ENCODE data around the gene YWHAB. TPM values are rescaled to one million over a fixed set of nuclear protein-coding genes. Genes with fewer than 3 reads are reported as not detected.

The YWHAB gene
- total RNA-seq, 2 donors from 2014 or later, result 135 to 156 TPM

GRCh38 chr20:44840826-44841225 is 44.7 kb upstream of the YWHAB start:
- no peak for ATAC-seq (ENCODE audit: insufficient number of reproducible peaks, low FRiP score, low read depth)
- H3K9me3 ChIP-seq, result no peaks in the 10 kb centered on the region
- no peaks in the 10 kb centered on the region for H3K4me1 ChIP-seq (ENCODE audit: control insufficient read depth in 1 of 2, low read depth in 2 of 2)
- TF ChIP-seq CTCF (IDR thresholded peaks at IDR 0.05), result no peak
- H3K36me3 ChIP-seq, result no peaks in the 10 kb centered on the region
- H3K4me3 ChIP-seq, result no peak overlapping the region
- no peaks in the 10 kb centered on the region for H3K27me3 ChIP-seq (replicated peaks; ENCODE audit: insufficient read depth)
- no peak overlapping the region for H3K27ac ChIP-seq
- DNase-seq (ENCODE audit: low spot score), result no peak

GRCh38 chr20:44841955-44842354 is 43.5 kb upstream of the YWHAB start:
- H3K27me3 ChIP-seq (replicated peaks; ENCODE audit: insufficient read depth), result no peaks in the 10 kb centered on the region
- no peaks in the 10 kb centered on the region for H3K4me1 ChIP-seq (ENCODE audit: control insufficient read depth in 1 of 2, low read depth in 2 of 2)
- H3K36me3 ChIP-seq, result no peaks in the 10 kb centered on the region
- ATAC-seq (ENCODE audit: insufficient number of reproducible peaks, low FRiP score, low read depth) (no peak), DNase-seq (ENCODE audit: low spot score) (no peak)
- no peaks in the 10 kb centered on the region for H3K9me3 ChIP-seq
- TF ChIP-seq CTCF (IDR thresholded peaks at IDR 0.05), result no peak
- H3K27ac ChIP-seq, result no peak overlapping the region
- no peak overlapping the region for H3K4me3 ChIP-seq

DNA sequence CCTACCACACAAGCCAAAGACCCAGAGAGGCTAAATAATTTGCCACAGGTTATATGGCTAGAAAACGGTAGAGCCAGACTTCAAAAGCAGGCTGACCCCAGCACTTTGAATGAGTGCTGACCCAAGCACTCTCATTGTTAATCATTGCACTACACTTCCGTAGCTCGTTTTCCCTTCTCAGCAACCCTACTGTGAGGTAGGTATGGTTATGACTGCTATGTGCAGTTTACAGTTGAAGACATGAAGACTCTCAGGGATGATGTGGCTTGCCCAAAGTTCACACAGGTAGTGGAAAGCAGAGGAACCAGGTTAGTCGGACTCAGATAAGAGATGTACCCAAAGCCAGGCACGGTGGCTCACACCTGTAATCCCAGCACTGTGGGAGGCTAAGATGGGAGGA is 41.6 kb upstream of the YWHAB start:
- H3K4me3 ChIP-seq, result no peak overlapping the region
- TF ChIP-seq CTCF (IDR thresholded peaks at IDR 0.05), result no peak
- no peak for ATAC-seq (ENCODE audit: insufficient number of reproducible peaks, low FRiP score, low read depth)

GRCh38 chr20:44848254-44849015 is 37.1 kb upstream of the YWHAB start:
- no peak for DNase-seq (ENCODE audit: low spot score)
- Histone ChIP-seq H3K4me1 (ENCODE audit: control insufficient read depth in 1 of 2, low read depth in 2 of 2) (no peaks in the 10 kb centered on the region), H3K27ac (no peak overlapping the region), H3K36me3 (no peaks in the 10 kb centered on the region), H3K9me3 (no peaks in the 10 kb centered on the region), H3K4me3 (no peak overlapping the region), H3K27me3 (replicated peaks; ENCODE audit: insufficient read depth) (no peaks in the 10 kb centered on the region)
- ATAC-seq (ENCODE audit: insufficient number of reproducible peaks, low FRiP score, low read depth), result no peak
- no peak for TF ChIP-seq CTCF (IDR thresholded peaks at IDR 0.05)

More for the DNA sequence above, 41.6 kb upstream of the YWHAB start:
- Histone ChIP-seq H3K27me3 (replicated peaks; ENCODE audit: insufficient read depth) (no peaks in the 10 kb centered on the region), H3K4me1 (ENCODE audit: control insufficient read depth in 1 of 2, low read depth in 2 of 2) (no peaks in the 10 kb centered on the region), H3K27ac (no peak overlapping the region), H3K9me3 (no peaks in the 10 kb centered on the region), H3K36me3 (no peaks in the 10 kb centered on the region)
- no peak for DNase-seq (ENCODE audit: low spot score)

- no peak overlapping the region for H3K4me3 ChIP-seq
- no peak for ATAC-seq (ENCODE audit: insufficient number of reproducible peaks, low FRiP score, low read depth)
These were observed 35.8 kb upstream of the YWHAB start for GRCh38 chr20:44849703-44850102.

More at GRCh38 chr20:44849703-44850102, 35.8 kb upstream of the YWHAB start:
- TF ChIP-seq CTCF (IDR thresholded peaks at IDR 0.05), result no peak
- H3K27ac ChIP-seq, result no peak overlapping the region
- H3K9me3 ChIP-seq, result no peaks in the 10 kb centered on the region
- DNase-seq (ENCODE audit: low spot score), result no peak
- no peaks in the 10 kb centered on the region for H3K36me3 ChIP-seq
- no peaks in the 10 kb centered on the region for H3K4me1 ChIP-seq (ENCODE audit: control insufficient read depth in 1 of 2, low read depth in 2 of 2)
- no peaks in the 10 kb centered on the region for H3K27me3 ChIP-seq (replicated peaks; ENCODE audit: insufficient read depth)

All from thoracic aorta (tissue), 2 donors.